Uterus (tissue), 4 donors: ENCODE data around the gene TCEA2. TPM values are rescaled to one million over a fixed set of nuclear protein-coding genes. Genes with fewer than 3 reads are reported as not detected.
"Not testable (repeated sequence)": the region's sequence is repeated elsewhere in the genome, so short reads cannot be mapped to it uniquely, and the experiment has no call there.

Source experiments
- DNase-seq, 2 donors: peaks; one replicate each; pipeline ENCODE4 v3.0.0-alpha.2; 2019 to 2020
- H3K27ac ChIP-seq, 2 donors: fragments of 200-600 bp; sonication (generic); 1 replicate in 1 of 2; 2 replicates in 1 of 2; pipeline ENCODE4 v1.5.1; 2016 to 2018
- H3K27me3 ChIP-seq, 2 donors: fragments of 200-600 bp; sonication (generic); one replicate each; pipeline ENCODE4 v1.5.1; 2018 to 2019; ENCODE audit warnings: control low read depth in 1 of 2
- H3K36me3 ChIP-seq, 2 donors: fragments of 200-600 bp; sonication (generic); one replicate each; pipeline ENCODE4 v1.5.1; 2019; ENCODE audit warnings: control low read depth in 1 of 2
- H3K4me1 ChIP-seq, 2 donors: fragments of 200-600 bp; sonication (generic); one replicate each; pipeline ENCODE4 v1.5.1; 2018 to 2019; ENCODE audit warnings: control low read depth in 1 of 2
- H3K4me3 ChIP-seq, 2 donors: fragments of 200-600 bp; sonication (generic); 1 replicate in 1 of 2; 2 replicates in 1 of 2; pipeline ENCODE4 v1.5.1; 2018 to 2019; ENCODE audit warnings: mild to moderate bottlenecking in 1 of 2
- H3K9me3 ChIP-seq, 2 donors: fragments of 200-600 bp; sonication (generic); one replicate each; pipeline ENCODE4 v1.5.1; 2019; ENCODE audit warnings: control low read depth in 1 of 2
- CTCF ChIP-seq, 4 experiments: fragments of 200-600 bp in 2 of 4; fragments of 450-650 bp in 2 of 4; sonication (generic) in 2 of 4; IDR thresholded peaks; one replicate each; pipeline ENCODE4 v1.5.1; 2016 to 2019; ENCODE audit warnings: antibody characterized with exemption in 4 of 4, mild to moderate bottlenecking in 2 of 4, moderate library complexity in 1 of 4
- POLR2A ChIP-seq, 2 donors: fragments of 450-650 bp; IDR thresholded peaks; one replicate each; pipeline ENCODE4 v1.6.1; 2016; ENCODE audit warnings: antibody characterized with exemption in 2 of 2, mild to moderate bottlenecking in 1 of 2, moderate library complexity in 1 of 2
- intact Hi-C: fragments of 100-400 bp; cut with DNase I; formaldehyde crosslinking; loops from one replicate; pipeline ENCODE4 v1.15.1; 2023; ENCODE audit warnings: low total_unique reads
- microRNA-seq: library from miRNA; unstranded; fragments of <30 nt; microRNA quantifications from one replicate; pipeline ENCODE4, GENCODE V29; 2016; ENCODE audit warnings: borderline microRNAs expressed, borderline replicate concordance
- small RNA-seq: library from RNA; depleted of rRNA; stranded (forward); fragments of <200 nt; gene quantifications from one replicate; pipeline ENCODE3, GENCODE V24; 2016
- total RNA-seq, 4 donors: library from RNA; depleted of rRNA in 3 of 4; stranded (reverse); fragments of >200 nt in 3 of 4; gene quantifications; one replicate each; pipeline versions ENCODE4 v1.1.0 to v1.2.4, GENCODE V29; 2014 to 2023
- donor health status: DM: yes; HTN: yes; CAD: no.

Gene TCEA2
- total RNA-seq, 4 donors from 2014 or later, result 21.5 to 75.4 (median 27.2) TPM

DNA sequence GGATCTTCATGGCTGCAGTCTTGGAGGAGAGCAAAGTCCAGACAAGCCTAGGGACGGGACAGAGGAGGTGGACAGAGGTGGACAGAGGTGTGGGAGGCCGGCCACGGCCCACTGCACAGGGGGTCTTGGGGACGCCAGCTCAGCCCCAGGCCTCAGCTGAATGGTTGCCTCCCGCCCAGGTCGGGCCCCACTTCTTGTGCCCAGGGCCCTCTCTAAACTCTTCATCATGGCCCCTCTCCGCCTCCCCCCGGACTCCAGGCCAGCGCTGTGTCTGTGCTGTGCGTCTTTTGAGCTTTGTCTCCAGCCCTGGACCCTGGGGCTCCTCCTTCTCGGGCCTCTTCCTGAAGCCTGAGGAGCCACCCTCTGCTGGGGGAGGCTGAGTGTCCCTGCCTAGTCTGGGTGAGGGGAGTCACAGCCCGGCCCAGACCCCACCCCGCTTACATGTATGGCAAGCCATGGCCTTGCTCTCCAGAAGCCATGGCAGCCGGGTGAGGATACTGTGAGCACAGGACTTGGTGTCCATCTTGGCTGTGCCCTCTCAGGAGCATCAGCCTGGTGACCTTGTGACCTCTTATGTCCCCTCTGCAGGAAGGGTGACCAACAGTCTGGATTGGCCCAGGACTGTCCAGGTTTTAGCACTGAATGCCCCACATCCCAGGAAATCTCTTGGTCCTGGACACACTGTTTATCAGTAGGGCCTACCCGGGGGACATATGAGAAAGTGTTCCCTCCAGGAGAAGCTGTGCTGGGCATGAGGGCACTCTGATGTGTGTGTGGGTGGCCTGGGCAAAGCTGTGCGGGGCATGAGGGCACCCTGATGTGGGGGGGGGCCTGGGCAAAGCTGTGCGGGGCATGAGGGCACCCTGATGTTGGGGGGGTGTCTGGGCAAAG lies 53.8 kb downstream of the TCEA2 start:
- no peaks in the 10 kb centered on the region for H3K36me3 ChIP-seq
- no peak for DNase-seq
- H3K4me3 ChIP-seq, result no peak overlapping the region
- H3K4me1 ChIP-seq, result no peaks in the 10 kb centered on the region
- TF ChIP-seq CTCF (IDR thresholded peaks at IDR 0.05) (no peak), POLR2A (IDR thresholded peaks at IDR 0.05) (no peak)
- intact Hi-C loops, result no loop called here
- H3K9me3 ChIP-seq, result no peaks in the 10 kb centered on the region
- H3K27me3 ChIP-seq, result no peaks in the 10 kb centered on the region
- no peak overlapping the region for H3K27ac ChIP-seq

- H3K4me3 ChIP-seq, H3K4me1 ChIP-seq, H3K9me3 ChIP-seq, DNase-seq, intact Hi-C loops, H3K27ac ChIP-seq, H3K27me3 ChIP-seq, H3K36me3 ChIP-seq: not testable (repeated sequence)
Observed at GRCh38 chr20:64117432-64117777, 54.4 kb downstream of the TCEA2 start.

GRCh38 chr20:64119301-64119680 lies 56.3 kb downstream of the TCEA2 start:
- TF ChIP-seq CTCF (IDR thresholded peaks at IDR 0.05) (no peak), POLR2A (IDR thresholded peaks at IDR 0.05) (no peak)
- Histone ChIP-seq H3K4me1 (no peaks in the 10 kb centered on the region), H3K36me3 (no peaks in the 10 kb centered on the region), H3K4me3 (no peak overlapping the region), H3K27me3 (no peaks in the 10 kb centered on the region), H3K9me3 (no peaks in the 10 kb centered on the region), H3K27ac (no peak overlapping the region)
- intact Hi-C loops, result no loop called here
- DNase-seq, result no peak

DNA sequence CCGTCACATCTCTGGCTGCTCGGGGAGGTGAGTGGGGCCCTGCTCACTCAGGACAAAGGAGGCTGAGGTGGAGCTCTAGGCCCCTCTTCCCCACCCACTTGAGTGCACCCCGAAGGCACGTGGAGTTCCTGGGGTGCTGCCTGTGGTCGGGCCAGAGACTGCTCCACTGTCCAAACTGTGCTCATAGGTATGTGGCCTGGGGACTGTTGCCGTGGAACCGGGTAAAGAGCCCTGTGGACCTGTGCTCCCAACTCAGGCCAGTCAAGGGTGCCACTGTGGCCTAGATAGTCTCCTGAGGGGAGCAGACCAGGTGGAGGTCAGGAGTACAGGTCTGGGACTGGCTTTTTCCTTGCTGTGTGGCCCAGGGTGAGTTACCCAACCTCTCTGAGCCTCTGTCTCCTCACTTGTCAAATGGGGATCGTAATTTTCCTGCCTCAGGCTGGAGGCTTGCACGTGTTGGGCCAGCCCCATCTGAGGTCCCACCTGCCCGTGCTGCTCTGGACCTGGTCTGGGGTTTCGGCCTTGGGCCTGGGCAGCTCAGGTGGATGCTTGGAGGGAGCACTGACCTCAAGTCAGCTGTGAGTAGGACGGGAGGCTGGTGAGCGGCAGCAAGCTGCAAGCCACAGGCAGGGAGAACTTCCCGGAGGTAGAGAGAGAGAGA lies 56.8 kb downstream of the TCEA2 start:
- Histone ChIP-seq H3K27me3 (no peaks in the 10 kb centered on the region), H3K4me1 (no peaks in the 10 kb centered on the region), H3K4me3 (no peak overlapping the region), H3K9me3 (no peaks in the 10 kb centered on the region), H3K27ac (no peak overlapping the region), H3K36me3 (no peaks in the 10 kb centered on the region)
- intact Hi-C loops, result no loop called here
- no peak for DNase-seq
- TF ChIP-seq CTCF (IDR thresholded peaks at IDR 0.05) (no peak), POLR2A (IDR thresholded peaks at IDR 0.05) (no peak)

DNA sequence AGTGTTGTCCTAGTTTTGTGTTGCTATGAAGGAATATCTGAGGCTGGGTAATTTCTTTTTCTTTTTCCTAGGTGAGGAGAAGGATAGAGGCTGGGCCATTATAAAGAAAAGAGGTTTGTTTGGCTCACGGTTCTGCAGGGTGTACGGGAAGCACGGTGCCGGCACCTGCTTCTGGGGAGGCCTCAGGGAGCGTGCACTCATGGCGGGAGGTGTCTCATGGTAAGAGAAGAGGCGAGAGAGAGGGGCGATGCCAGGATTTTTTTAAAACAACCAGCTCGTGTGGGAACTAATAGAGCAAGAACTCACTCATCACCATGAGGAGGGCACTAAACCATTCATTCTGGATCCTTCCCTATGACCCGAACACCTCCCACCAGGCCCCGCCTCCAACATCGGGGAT lies 58.6 kb downstream of the TCEA2 start:
- no peak for DNase-seq
- intact Hi-C loops, result no loop called here
- Histone ChIP-seq H3K4me3 (no peak overlapping the region), H3K9me3 (no peaks in the 10 kb centered on the region), H3K36me3 (no peaks in the 10 kb centered on the region), H3K27ac (no peak overlapping the region), H3K4me1 (no peaks in the 10 kb centered on the region), H3K27me3 (no peaks in the 10 kb centered on the region)
- no peak for TF ChIP-seq CTCF (IDR thresholded peaks at IDR 0.05)
- TF ChIP-seq POLR2A (IDR thresholded peaks at IDR 0.05), result no peak

Small RNA genes within 50 kb of the gene (microRNA-seq; reads per million reads assigned to microRNA genes)
- not detected for gene MIR6813

Small RNA genes within 50 kb of the gene (small RNA-seq; reads per million reads assigned to genes)
- gene AL355803.1, result not detected
- not detected for gene MIR6813

Other genes starting within 250 kb of the TCEA2 start
- gene ZBTB46, start 231.9 kb upstream of the TCEA2 start, total RNA-seq, result 10 to 100 TPM in 3 of 4 donors, 1 to 10 TPM in 1; 5.0 to 62.8 (median 38.8) TPM
- gene ABHD16B, start 201.7 kb upstream of the TCEA2 start, total RNA-seq, result not detected
- 10 to 100 TPM; 44.1 to 77.8 (median 62.0) TPM for gene TPD52L2, start 197.9 kb upstream of the TCEA2 start, total RNA-seq
- gene DNAJC5, start 168.1 kb upstream of the TCEA2 start, total RNA-seq, result 10 to 100 TPM; 10.9 to 39.8 (median 25.6) TPM
- gene UCKL1, start 106.8 kb upstream of the TCEA2 start, total RNA-seq, result 10 to 100 TPM; 21.8 to 64.6 (median 23.5) TPM
- gene ZNF512B, start 93.3 kb upstream of the TCEA2 start, total RNA-seq, result 10 to 100 TPM in 3 of 4 donors, 1 to 10 TPM in 1; 4.7 to 23.3 (median 17.4) TPM
- gene SAMD10, start 83.6 kb upstream of the TCEA2 start, total RNA-seq, result 1 to 10 TPM in 2 of 4 donors, under 1 TPM in 1, not detected in 1; 0.83 to 7.6 (median 1.2) TPM
- 10 to 100 TPM; 28.5 to 73.0 (median 69.6) TPM for gene PRPF6, start 82.1 kb upstream of the TCEA2 start, total RNA-seq
- 1 to 10 TPM in 2 of 4 donors, under 1 TPM in 1, not detected in 1; 0.26 to 2.9 (median 1.9) TPM for gene C20orf204, start 27.0 kb upstream of the TCEA2 start, total RNA-seq
- 100 to 1,000 TPM in 1 of 4 donors, 10 to 100 TPM in 2, 1 to 10 TPM in 1; 6.7 to 116 (median 19.1) TPM for gene SOX18, start 13.6 kb upstream of the TCEA2 start, total RNA-seq
- gene RGS19, start 16.3 kb downstream of the TCEA2 start, total RNA-seq, result 10 to 100 TPM in 1 of 4 donors, 1 to 10 TPM in 3; 4.6 to 38.8 (median 6.7) TPM
- gene OPRL1, start 16.9 kb downstream of the TCEA2 start, total RNA-seq, result 1 to 10 TPM in 1 of 4 donors, under 1 TPM in 2, not detected in 1; 0.51 to 1.9 (median 0.64) TPM
- gene LKAAEAR1, start 21.2 kb downstream of the TCEA2 start, total RNA-seq, result not detected
- gene NPBWR2, start 44.4 kb downstream of the TCEA2 start, total RNA-seq, result not detected
- gene MYT1, start 101.3 kb downstream of the TCEA2 start, total RNA-seq, result under 1 TPM in 1 of 4 donors, not detected in 3; 0.21 TPM
- 100 to 1,000 TPM in 1 of 4 donors, 10 to 100 TPM in 3; 50.5 to 162 (median 66.1) TPM for gene PCMTD2, start 192.6 kb downstream of the TCEA2 start, total RNA-seq